Esophagus squamous epithelium (tissue), 5 donors: ENCODE measurements around the gene CNNM2. TPM values are rescaled to one million over a fixed set of nuclear protein-coding genes. Genes with fewer than 3 reads are reported as not detected.

ENCODE experiments used
- DNase-seq: peaks from one replicate; lab custom pipeline; 2025; lab: John Stamatoyannopoulos, UW
- H3K27ac ChIP-seq, 4 donors: fragments of 200-600 bp; sonication (generic); one replicate each; pipeline ENCODE4 v1.5.1; 2016 to 2019; ENCODE audit warnings: mild to moderate bottlenecking in 1 of 4
- H3K27me3 ChIP-seq, 4 donors: fragments of 200-600 bp; sonication (generic); 1 replicate in 3 of 4; 2 replicates in 1 of 4; pipeline versions ENCODE4 v1.5.1 to v1.6.0; 2017 to 2021; ENCODE audit warnings: antibody characterized with exemption in 1 of 4
- H3K36me3 ChIP-seq, 3 donors: fragments of 200-600 bp; sonication (generic); one replicate each; pipeline ENCODE4 v1.5.1; 2016 to 2019
- H3K4me1 ChIP-seq, 3 donors: fragments of 200-600 bp; sonication (generic); one replicate each; pipeline ENCODE4 v1.5.1; 2017 to 2019
- H3K4me3 ChIP-seq, 4 donors: fragments of 200-600 bp; sonication (generic); 1 replicate in 3 of 4; 2 replicates in 1 of 4; pipeline ENCODE4 v1.5.1; 2016 to 2019; ENCODE audit warnings: mild to moderate bottlenecking in 2 of 4, moderate library complexity in 1 of 4
- H3K9me3 ChIP-seq, 3 donors: fragments of 200-600 bp; sonication (generic); one replicate each; pipeline ENCODE4 v1.5.1; 2016 to 2019
- POLR2A ChIP-seq, 4 donors: fragments of 450-650 bp; IDR thresholded peaks; one replicate each; pipeline ENCODE4 v1.6.1; 2017; ENCODE audit warnings: antibody characterized with exemption in 4 of 4, mild to moderate bottlenecking in 4 of 4, moderate library complexity in 3 of 4
- WGBS, 2 donors: methylation state at CpG; one replicate each; pipeline ENCODE4 v1.1.5; 2018; 5-methylcytosine and 5-hydroxymethylcytosine counted together
- intact Hi-C: fragments of 100-400 bp; cut with DNase I; formaldehyde crosslinking; loops from one replicate; pipeline ENCODE4 v1.15.0; 2022
- total RNA-seq, 4 donors: library from RNA; depleted of rRNA; stranded (reverse); fragments of >200 nt; gene quantifications; one replicate each; pipeline ENCODE4 v1.1.0, GENCODE V29; 2016
- TF ChIP-seq, protein P1 (sequence below), 6 experiments: fragments of 450-650 bp in 4 of 6; fragments of 200-600 bp in 2 of 6; sonication (generic) in 2 of 6; IDR thresholded peaks; one replicate each; pipeline ENCODE4 v1.5.1; 2016 to 2019; ENCODE audit warnings: antibody characterized with exemption in 6 of 6, mild to moderate bottlenecking in 4 of 6, moderate library complexity in 4 of 6
- donor health status: DM: yes; HTN: yes; CAD: no.

Gene CNNM2
- total RNA-seq, 4 donors from 2014 or later = 2.2 to 3.6 (median 2.6) TPM

DNA sequence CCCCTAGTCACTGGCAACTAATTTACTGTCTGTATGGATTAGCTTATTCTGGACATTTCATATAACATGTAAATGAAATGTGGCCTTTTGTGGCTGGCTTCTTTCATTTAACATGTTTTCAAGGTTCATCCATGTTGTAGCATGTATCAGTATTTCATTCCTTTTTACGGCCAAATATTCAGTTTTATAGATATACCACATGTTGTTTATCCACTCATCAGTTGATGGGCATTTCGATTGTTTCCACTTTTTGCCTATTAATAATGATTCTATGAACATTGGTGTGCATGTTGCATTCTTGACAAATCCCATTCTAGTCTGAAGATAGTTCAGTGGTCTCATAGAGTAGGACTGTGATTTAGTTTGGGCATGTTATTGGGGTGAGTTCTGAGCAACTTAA, 12.6 kb downstream of the CNNM2 start:
- intact Hi-C loops = no loop called here
- Histone ChIP-seq H3K27me3 (no peaks in the 10 kb centered on the region), H3K4me1 (no peaks in the 10 kb centered on the region), H3K36me3 (peaks cover 0 to 4% (median 0%) of the 10 kb centered on the region in 3 donors), H3K27ac (no peak overlapping the region), H3K9me3 (no peaks in the 10 kb centered on the region), H3K4me3 (no peak overlapping the region)
- DNase-seq = no peak
- WGBS, 2 donors = 80 to 91% methylated on average over 2 of the region's 2 CpGs
- TF ChIP-seq POLR2A (IDR thresholded peaks at IDR 0.05) = no peak
- TF ChIP-seq, protein P1, sequence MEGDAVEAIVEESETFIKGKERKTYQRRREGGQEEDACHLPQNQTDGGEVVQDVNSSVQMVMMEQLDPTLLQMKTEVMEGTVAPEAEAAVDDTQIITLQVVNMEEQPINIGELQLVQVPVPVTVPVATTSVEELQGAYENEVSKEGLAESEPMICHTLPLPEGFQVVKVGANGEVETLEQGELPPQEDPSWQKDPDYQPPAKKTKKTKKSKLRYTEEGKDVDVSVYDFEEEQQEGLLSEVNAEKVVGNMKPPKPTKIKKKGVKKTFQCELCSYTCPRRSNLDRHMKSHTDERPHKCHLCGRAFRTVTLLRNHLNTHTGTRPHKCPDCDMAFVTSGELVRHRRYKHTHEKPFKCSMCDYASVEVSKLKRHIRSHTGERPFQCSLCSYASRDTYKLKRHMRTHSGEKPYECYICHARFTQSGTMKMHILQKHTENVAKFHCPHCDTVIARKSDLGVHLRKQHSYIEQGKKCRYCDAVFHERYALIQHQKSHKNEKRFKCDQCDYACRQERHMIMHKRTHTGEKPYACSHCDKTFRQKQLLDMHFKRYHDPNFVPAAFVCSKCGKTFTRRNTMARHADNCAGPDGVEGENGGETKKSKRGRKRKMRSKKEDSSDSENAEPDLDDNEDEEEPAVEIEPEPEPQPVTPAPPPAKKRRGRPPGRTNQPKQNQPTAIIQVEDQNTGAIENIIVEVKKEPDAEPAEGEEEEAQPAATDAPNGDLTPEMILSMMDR (IDR thresholded peaks at IDR 0.05) = no peak

DNA sequence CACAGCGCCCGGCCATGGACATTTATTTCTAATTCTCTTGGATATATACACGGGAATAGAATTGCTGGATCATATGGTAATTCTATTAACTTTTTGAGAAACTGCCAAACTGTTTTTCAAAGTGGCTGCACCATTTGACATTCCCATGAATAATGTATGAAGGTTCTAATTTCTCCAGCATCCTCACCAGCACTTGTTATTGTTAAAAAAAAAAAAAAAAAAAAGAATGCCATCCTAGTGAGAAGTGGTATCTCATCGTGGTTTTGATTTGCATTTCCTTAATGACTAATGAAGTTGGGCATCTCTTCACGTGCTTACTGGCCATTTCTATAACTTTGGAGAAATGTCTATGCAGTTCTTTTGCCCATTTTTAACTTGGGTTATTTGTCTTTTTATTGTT, 13.5 kb downstream of the CNNM2 start:
- 71 to 80% methylated on average over 5 of the region's 5 CpGs for WGBS, 2 donors
- no peaks in the 10 kb centered on the region for H3K27me3 ChIP-seq
- intact Hi-C loops = no loop called here
- peaks cover 0 to 4% (median 0%) of the 10 kb centered on the region in 3 donors for H3K36me3 ChIP-seq
- TF ChIP-seq, protein P1 (IDR thresholded peaks at IDR 0.05) = no peak
- no peak for TF ChIP-seq POLR2A (IDR thresholded peaks at IDR 0.05)
- H3K27ac ChIP-seq = no peak overlapping the region
- H3K4me1 ChIP-seq = no peaks in the 10 kb centered on the region
- H3K9me3 ChIP-seq = no peaks in the 10 kb centered on the region
- H3K4me3 ChIP-seq = no peak overlapping the region
- no peak for DNase-seq

DNA sequence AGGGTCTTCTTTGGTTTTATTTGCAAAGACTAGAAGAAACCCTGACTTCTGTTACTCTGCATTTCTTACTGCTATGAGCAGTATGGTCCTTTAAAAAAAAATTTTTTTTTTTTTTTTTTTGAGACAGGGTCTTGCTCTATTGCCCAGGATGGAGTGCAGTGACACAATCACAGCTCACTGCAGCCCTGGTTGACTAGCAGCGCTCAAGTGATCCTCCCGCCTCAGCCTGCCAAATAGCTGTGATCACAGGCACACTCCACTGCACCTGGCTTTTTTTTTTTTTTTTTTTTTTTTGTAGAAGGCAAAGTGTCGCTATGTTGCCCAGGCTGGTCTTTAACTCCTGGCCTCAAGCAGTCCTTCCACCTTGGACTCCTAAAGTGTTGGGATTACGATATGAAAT, 17.4 kb downstream of the CNNM2 start:
- no peaks in the 10 kb centered on the region for H3K27me3 ChIP-seq
- DNase-seq = no peak
- H3K4me1 ChIP-seq = no peaks in the 10 kb centered on the region
- no peak overlapping the region for H3K4me3 ChIP-seq
- H3K27ac ChIP-seq = no peak overlapping the region
- TF ChIP-seq, protein P1 (IDR thresholded peaks at IDR 0.05) = no peak
- H3K9me3 ChIP-seq = no peaks in the 10 kb centered on the region
- intact Hi-C loops = no loop called here
- H3K36me3 ChIP-seq = no peaks in the 10 kb centered on the region
- whole genome bisulfite sequencing, 2 donors = 85 to 97% methylated on average over 4 of the region's 4 CpGs

DNA sequence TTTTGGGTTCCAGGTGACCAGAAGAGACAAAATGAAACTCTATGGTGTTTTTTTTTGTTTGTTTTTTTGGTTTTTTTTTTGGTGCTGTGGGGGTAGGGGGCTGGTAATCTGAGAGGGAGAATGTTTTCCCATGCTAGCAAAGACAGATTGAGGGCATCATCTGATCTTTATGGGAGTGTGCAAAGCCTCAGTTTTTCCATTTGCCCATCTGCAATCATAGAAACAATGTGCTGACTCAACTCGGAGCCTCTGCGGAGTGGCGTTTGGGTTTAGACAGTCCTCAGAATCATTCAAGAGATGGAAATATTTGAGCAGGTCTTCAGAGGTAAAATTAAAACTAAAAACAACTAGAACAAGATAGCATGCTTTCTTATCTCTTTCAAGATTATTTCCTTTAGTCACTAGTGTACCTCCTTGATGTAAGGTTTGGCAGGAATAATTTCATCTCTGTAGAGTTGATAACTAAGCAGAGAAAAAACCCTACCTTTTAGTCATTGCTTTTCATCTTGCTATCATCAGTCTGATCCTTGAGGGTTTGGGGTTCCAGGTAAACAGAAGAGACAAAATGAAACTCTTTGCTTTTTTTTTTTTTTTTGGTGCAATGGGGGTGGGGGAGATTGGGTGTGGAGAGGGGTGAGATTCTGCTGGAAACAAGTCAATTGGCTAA, 18.0 kb downstream of the CNNM2 start:
- 80 to 92% methylated on average over 3 of the region's 3 CpGs for WGBS, 2 donors
- Histone ChIP-seq H3K27me3 (no peaks in the 10 kb centered on the region), H3K36me3 (no peaks in the 10 kb centered on the region), H3K4me1 (no peaks in the 10 kb centered on the region), H3K9me3 (no peaks in the 10 kb centered on the region), H3K27ac (no peak overlapping the region), H3K4me3 (no peak overlapping the region)
- intact Hi-C loops = no loop called here
- no peak for DNase-seq
- TF ChIP-seq POLR2A (IDR thresholded peaks at IDR 0.05) = no peak

DNA sequence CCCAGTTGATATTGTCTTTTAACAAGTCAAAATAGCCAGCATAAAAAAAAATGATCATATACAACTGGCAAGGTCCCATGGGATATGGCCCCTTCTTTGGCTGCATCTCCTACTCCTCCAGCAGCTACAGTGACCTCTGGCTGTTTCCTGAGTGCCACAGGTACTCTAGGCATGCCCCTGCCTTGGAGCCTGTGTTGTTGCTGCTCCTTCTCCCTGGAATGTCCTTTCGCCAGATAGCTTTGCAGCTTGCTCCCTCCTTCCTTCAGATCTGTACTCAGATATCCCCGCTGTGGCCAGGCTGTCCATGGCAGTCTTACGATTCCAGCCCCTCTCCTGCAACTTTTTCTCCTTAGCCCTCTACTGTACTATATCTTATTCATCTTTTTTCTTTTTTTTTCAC, 23.3 kb downstream of the CNNM2 start:
- Histone ChIP-seq H3K27ac (no peak overlapping the region), H3K36me3 (no peaks in the 10 kb centered on the region), H3K9me3 (no peaks in the 10 kb centered on the region), H3K27me3 (no peaks in the 10 kb centered on the region), H3K4me1 (no peaks in the 10 kb centered on the region), H3K4me3 (no peak overlapping the region)
- intact Hi-C loops = no loop called here
- DNase-seq = no peak
- 95 to 96% methylated on average over 3 of the region's 3 CpGs for WGBS, 2 donors
- TF ChIP-seq, protein P1 (IDR thresholded peaks at IDR 0.05) = no peak
- no peak for TF ChIP-seq POLR2A (IDR thresholded peaks at IDR 0.05)
